ENCODE data around the gene HOXB7. TPM values are rescaled to one million over a fixed set of nuclear protein-coding genes. Genes with fewer than 3 reads are reported as not detected.

HOXB7 gene
- total and polyA plus RNA-seq, 2 of the 13 experiments (the other 11 are each of a cell fraction or from before 2014, with no cell fraction given) = 0.04 TPM; not detected in 1

DNA sequence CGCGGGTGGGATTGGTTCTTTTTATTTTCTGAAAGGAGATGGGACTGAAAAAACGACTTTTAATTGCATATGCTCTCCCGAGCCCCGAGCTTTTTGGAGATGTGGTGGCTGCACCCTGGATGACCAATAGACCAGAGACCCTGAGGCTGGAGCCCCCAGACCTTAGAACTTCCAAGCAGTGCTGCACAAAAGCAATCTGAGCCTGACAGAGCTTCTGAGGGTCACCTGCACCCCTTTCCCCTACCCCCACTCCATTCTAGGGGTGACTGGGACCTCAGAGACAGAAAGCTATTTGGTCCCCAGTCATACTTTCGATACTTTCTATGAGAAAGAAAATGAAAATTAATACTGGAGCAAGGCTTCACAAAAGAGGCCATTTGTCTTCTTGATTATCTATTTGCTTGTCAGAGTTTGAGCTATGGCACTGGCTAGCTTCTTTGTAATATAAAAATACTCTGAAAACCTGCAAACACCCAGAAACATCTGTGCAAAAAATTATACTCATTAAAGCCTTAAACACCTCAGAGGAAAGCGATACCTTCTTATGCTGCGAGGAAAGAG, 36.2 kb downstream of the HOXB7 start (continued):
- no peak for TF ChIP-seq BCL6 (CRISPR knock-in tag; IDR thresholded peaks at IDR 0.05)
- no peak for TF ChIP-seq ZNF766 (CRISPR knock-in tag; IDR thresholded peaks at IDR 0.05; ENCODE audit: borderline replicate concordance)
- no peak for TF ChIP-seq ELF1 (CRISPR knock-in tag; IDR thresholded peaks at IDR 0.05)
- TF ChIP-seq ZNF354B (CRISPR knock-in tag; IDR thresholded peaks at IDR 0.05) = no peak
- TF ChIP-seq, protein P1, sequence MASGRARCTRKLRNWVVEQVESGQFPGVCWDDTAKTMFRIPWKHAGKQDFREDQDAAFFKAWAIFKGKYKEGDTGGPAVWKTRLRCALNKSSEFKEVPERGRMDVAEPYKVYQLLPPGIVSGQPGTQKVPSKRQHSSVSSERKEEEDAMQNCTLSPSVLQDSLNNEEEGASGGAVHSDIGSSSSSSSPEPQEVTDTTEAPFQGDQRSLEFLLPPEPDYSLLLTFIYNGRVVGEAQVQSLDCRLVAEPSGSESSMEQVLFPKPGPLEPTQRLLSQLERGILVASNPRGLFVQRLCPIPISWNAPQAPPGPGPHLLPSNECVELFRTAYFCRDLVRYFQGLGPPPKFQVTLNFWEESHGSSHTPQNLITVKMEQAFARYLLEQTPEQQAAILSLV (CRISPR knock-in tag; IDR thresholded peaks at IDR 0.05; ENCODE audit: borderline replicate concordance) = no peak

GRCh38 chr17:48571826-48572417, 38.9 kb downstream of the HOXB7 start:
- ATAC-seq (no peak), DNase-seq (ENCODE audit: low spot score) (no peak), FAIRE-seq (no peak)
- Histone ChIP-seq H3K4me2 (ENCODE audit: low read depth, low read length) (no peak overlapping the region), H3K36me3 (replicated peaks in 1 of 2; ENCODE audit: control insufficient read depth in 1 of 2, insufficient read depth in 2 of 2, low read length in 2 of 2) (no peaks in the 10 kb centered on the region), H3K4me1 (ENCODE audit: insufficient read depth, low read length) (no peaks in the 10 kb centered on the region), H3K27me3 (ENCODE audit: control insufficient read depth in 1 of 2, insufficient read depth in 2 of 2, low read length in 2 of 2) (peaks cover 30 to 97% of the 10 kb centered on the region in 2 experiments), H3K9ac (ENCODE audit: insufficient read depth, low read depth, low read length) (no peak overlapping the region), H3K27ac (ENCODE audit: extremely low read length, insufficient read depth, low read length) (no peak overlapping the region), H2AFZ (ENCODE audit: low read length) (no peak overlapping the region), H4K20me1 (ENCODE audit: insufficient read depth, low read length) (0 out of 2 replicates have a peak, but pooled peaks cover 4% of the 10 kb centered on the region), H3K79me2 (ENCODE audit: insufficient read depth, low read length) (no peaks in the 10 kb centered on the region), H3K4me3 (replicated peaks in 1 of 3; ENCODE audit: insufficient read depth in 1 of 3, low read depth in 2 of 3, low read length in 3 of 3) (no peak overlapping the region), H3K9me3 (ENCODE audit: low read length) (no peaks in the 10 kb centered on the region)
- no TSS peak for BruUV-seq (replicated peaks)
- ChIA-PET POLR2A (interaction anchor here (0.6 kb wide), 1 partner anchor 678 kb away, joined by 3 read pairs; no protein-coding TSS in a partner anchor), CTCF (ENCODE audit: low intra/inter-chr PET ratio, low total read pairs) (no interaction called here)
- in situ Hi-C loops (cut with HindIII; ENCODE audit: extremely low pct_ligation_motif_present, low pct_unique_long_range_greater_than_20kb) = no loop called here
- intact Hi-C loops (cut with micrococcal nuclease; ENCODE audit: unreplicated experiment) = no loop called here
- WGBS (ENCODE audit: low lambda C conversion rate) = 0% methylated on average over 1 of the region's 1 CpG
- no peak for TF ChIP-seq MTA1 (CRISPR knock-in tag; IDR thresholded peaks at IDR 0.05; ENCODE audit: borderline replicate concordance)
- TF ChIP-seq ZNF260 (CRISPR knock-in tag; IDR thresholded peaks at IDR 0.05; ENCODE audit: borderline replicate concordance, low read depth) = no peak
- TF ChIP-seq RBFOX2 (IDR thresholded peaks at IDR 0.05; ENCODE audit: low read depth, low read length) = no peak
- no peak for TF ChIP-seq ZNF670 (CRISPR knock-in tag; IDR thresholded peaks at IDR 0.05; ENCODE audit: borderline replicate concordance)
- no peak for TF ChIP-seq IKZF5 (CRISPR knock-in tag; IDR thresholded peaks at IDR 0.05)
- no peak for TF ChIP-seq ETV6 (CRISPR knock-in tag; conservative IDR thresholded peaks at IDR 0.05)
- TF ChIP-seq, protein P2, sequence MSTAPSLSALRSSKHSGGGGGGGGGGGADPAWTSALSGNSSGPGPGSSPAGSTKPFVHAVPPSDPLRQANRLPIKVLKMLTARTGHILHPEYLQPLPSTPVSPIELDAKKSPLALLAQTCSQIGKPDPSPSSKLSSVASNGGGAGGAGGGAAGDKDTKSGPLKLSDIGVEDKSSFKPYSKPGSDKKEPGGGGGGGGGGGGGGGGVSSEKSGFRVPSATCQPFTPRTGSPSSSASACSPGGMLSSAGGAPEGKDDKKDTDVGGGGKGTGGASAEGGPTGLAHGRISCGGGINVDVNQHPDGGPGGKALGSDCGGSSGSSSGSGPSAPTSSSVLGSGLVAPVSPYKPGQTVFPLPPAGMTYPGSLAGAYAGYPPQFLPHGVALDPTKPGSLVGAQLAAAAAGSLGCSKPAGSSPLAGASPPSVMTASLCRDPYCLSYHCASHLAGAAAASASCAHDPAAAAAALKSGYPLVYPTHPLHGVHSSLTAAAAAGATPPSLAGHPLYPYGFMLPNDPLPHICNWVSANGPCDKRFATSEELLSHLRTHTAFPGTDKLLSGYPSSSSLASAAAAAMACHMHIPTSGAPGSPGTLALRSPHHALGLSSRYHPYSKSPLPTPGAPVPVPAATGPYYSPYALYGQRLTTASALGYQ (CRISPR knock-in tag; IDR thresholded peaks at IDR 0.05) = no peak
- no peak for TF ChIP-seq ZIK1 (CRISPR knock-in tag; IDR thresholded peaks at IDR 0.05; ENCODE audit: borderline replicate concordance, low read depth)
- TF ChIP-seq GABPA (IDR thresholded peaks at IDR 0.05; ENCODE audit: low read depth, low read length) = no peak
- no peak for TF ChIP-seq GABPA (CRISPR knock-in tag; IDR thresholded peaks at IDR 0.05; ENCODE audit: low read depth)
- no peak for TF ChIP-seq STAT5B (CRISPR knock-in tag; IDR thresholded peaks at IDR 0.05)
- no peak for TF ChIP-seq TFDP1 (CRISPR knock-in tag; IDR thresholded peaks at IDR 0.05; ENCODE audit: borderline replicate concordance)
- TF ChIP-seq, protein P3, sequence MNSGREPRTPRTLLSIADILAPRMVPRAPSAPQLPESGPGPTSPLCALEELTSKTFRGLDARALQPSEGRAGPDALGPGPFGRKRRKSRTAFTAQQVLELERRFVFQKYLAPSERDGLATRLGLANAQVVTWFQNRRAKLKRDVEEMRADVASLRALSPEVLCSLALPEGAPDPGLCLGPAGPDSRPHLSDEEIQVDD (CRISPR knock-in tag; IDR thresholded peaks at IDR 0.05; ENCODE audit: borderline replicate concordance) = no peak

All from HepG2 (cell line).